GM12878 (cell line): ENCODE data around the gene SPINK4. TPM values are rescaled to one million over a fixed set of nuclear protein-coding genes. Genes with fewer than 3 reads are reported as not detected.

ENCODE experiments used
- ASH2L ChIP-seq: fragments of 300-600, 200-600 bp; sonication (generic); IDR thresholded peaks from 2 replicates; pipeline ENCODE4 v1.6.1; 2017; ENCODE audit warnings: low read depth, mild to moderate bottlenecking, borderline replicate concordance
- CBX3 ChIP-seq: fragments of 200-600 bp; sonication (generic); IDR thresholded peaks from 2 replicates; pipeline ENCODE4 v1.6.1; 2016; ENCODE audit warnings: low read depth, borderline replicate concordance
- CREM ChIP-seq: IDR thresholded peaks from 2 replicates; pipeline ENCODE4 v1.6.1; 2014; ENCODE audit warnings: antibody characterized with exemption, low read depth
- CUX1 ChIP-seq: IDR thresholded peaks from 2 replicates; pipeline ENCODE4 v1.6.1; 2012; ENCODE audit warnings: improper control_type of control experiment, low read depth, low read length; ENCODE audit not compliant: insufficient replicate concordance
- E4F1 ChIP-seq: fragments of 450-650 bp; IDR thresholded peaks from 2 replicates; pipeline ENCODE4 v1.6.1; 2018; ENCODE audit warnings: borderline replicate concordance, mild to moderate bottlenecking; ENCODE audit not compliant: partially characterized antibody
- EED ChIP-seq: sonication (generic); IDR thresholded peaks from 2 replicates; pipeline ENCODE4 v1.6.1; 2016; ENCODE audit warnings: antibody characterized with exemption, low read depth
- ESRRA ChIP-seq: IDR thresholded peaks from 2 replicates; pipeline ENCODE4 v1.6.1; 2012; ENCODE audit warnings: mild to moderate bottlenecking, low read length, improper control_type of control experiment
- NR2C2 ChIP-seq: IDR thresholded peaks from 2 replicates; pipeline ENCODE4 v1.6.1; 2011; ENCODE audit warnings: borderline replicate concordance, low read depth; ENCODE audit not compliant: control insufficient read depth, insufficient read length
- NR2F1 ChIP-seq: fragments of 450-650 bp; conservative IDR thresholded peaks from 2 replicates; pipeline ENCODE4 v1.6.1; 2017; ENCODE audit warnings: mild to moderate bottlenecking
- RAD21 ChIP-seq: IDR thresholded peaks from 2 replicates; pipeline ENCODE4 v1.6.1; 2011; ENCODE audit warnings: mild to moderate bottlenecking, low read depth, low read length, moderate library complexity; ENCODE audit not compliant: insufficient read depth
- RAD51 ChIP-seq: fragments of 450-650 bp; IDR thresholded peaks from 2 replicates; pipeline ENCODE4 v1.6.1; 2016; ENCODE audit warnings: moderate library complexity, mild to moderate bottlenecking, inconsistent platforms
- RFX5 ChIP-seq: IDR thresholded peaks from 2 replicates; pipeline ENCODE4 v1.6.1; 2011; ENCODE audit warnings: low read depth, low read length, improper control_type of control experiment
- SMAD1 ChIP-seq: fragments of 450-650 bp; IDR thresholded peaks from 2 replicates; pipeline ENCODE4 v1.6.1; 2018; ENCODE audit warnings: mild to moderate bottlenecking, low read depth; ENCODE audit not compliant: partially characterized antibody
- SMC3 ChIP-seq: IDR thresholded peaks from 2 replicates; pipeline ENCODE4 v1.6.1; 2011; ENCODE audit warnings: low read length, improper control_type of control experiment, borderline replicate concordance
- STAT1 ChIP-seq: fragments of 450-650 bp; conservative IDR thresholded peaks from 2 replicates; pipeline ENCODE4 v1.6.1; 2014; ENCODE audit warnings: antibody characterized with exemption, mild to moderate bottlenecking
- STAT3 ChIP-seq: IDR thresholded peaks from 2 replicates; pipeline ENCODE4 v1.6.1; 2011; ENCODE audit warnings: low read depth, low read length, improper control_type of control experiment
- SUZ12 ChIP-seq: fragments of 200-600 bp; sonication (generic); IDR thresholded peaks from one replicate; pipeline ENCODE4 v1.6.1; 2018; ENCODE audit warnings: antibody characterized with exemption, mild to moderate bottlenecking; ENCODE audit not compliant: unreplicated experiment
- USF1 ChIP-seq: IDR thresholded peaks from 2 replicates; pipeline ENCODE4 v1.6.1; 2011; ENCODE audit warnings: borderline replicate concordance, low read depth, mild to moderate bottlenecking, moderate library complexity, mixed read lengths, low read length; ENCODE audit not compliant: insufficient read depth; ENCODE audit errors: extremely low read length
- ZNF687 ChIP-seq: fragments of 450-650 bp; IDR thresholded peaks from 2 replicates; pipeline ENCODE4 v1.6.1; 2017; ENCODE audit warnings: mild to moderate bottlenecking, moderate library complexity
- polyA plus RNA-seq, 11 experiments: library from polyadenylated mRNA; depleted of rRNA in 4 of 11; unstranded in 6 of 11; stranded (reverse) in 5 of 11; fragments of >200 nt; fragmentation: Nextera tagmentation in 4 of 11; fragmentation: Illumina TruSeq in 1 of 11; extraction: Ambion mirVana in 4 of 11; extraction: Trizol in 1 of 11; gene quantifications; 1 replicate in 1 of 11; 2 replicates in 10 of 11; pipeline versions ENCODE4 v1.2.1 to v1.2.3, GENCODE V29; 2011 to 2016; ENCODE audit warnings: inconsistent platforms in 2 of 11, missing spikeins in 2 of 11, low read depth in 1 of 11
- total RNA-seq, 4 experiments: library from RNA; depleted of rRNA in 3 of 4; stranded (reverse); fragments of >200 nt in 3 of 4; fragmentation: Illumina TruSeq in 1 of 4; extraction: Trizol in 1 of 4; gene quantifications; 2 replicates each; pipeline versions ENCODE4 v1.2.1 to v1.2.3, GENCODE V29; 2013 to 2021

The SPINK4 gene
- total and polyA plus RNA-seq, 10 of the 15 experiments (the other 5 are each of a cell fraction or from before 2014, with no cell fraction given): not detected

- TF ChIP-seq ZNF687: no peak
- TF ChIP-seq SUZ12: no peak
- TF ChIP-seq USF1: peak; percentile 86
- TF ChIP-seq EED: no peak
- TF ChIP-seq ASH2L: no peak
- no peak for TF ChIP-seq CREM
- no peak for TF ChIP-seq SMAD1
- no peak for TF ChIP-seq CBX3
- peak; percentile 14 for TF ChIP-seq ESRRA
- TF ChIP-seq STAT1: no peak
- no peak for TF ChIP-seq RAD21
- TF ChIP-seq E4F1: no peak
- no peak for TF ChIP-seq STAT3
- TF ChIP-seq RAD51: peak; percentile 94
- no peak for TF ChIP-seq SMC3
- no peak for TF ChIP-seq CUX1
- TF ChIP-seq NR2F1: peak; percentile 87
- TF ChIP-seq RFX5: no peak
- TF ChIP-seq NR2C2: no peak
Measured at GRCh38 chr9:33264003-33264472, 24.1 kb downstream of the SPINK4 start (continued).
